Measurements from ENCODE around the gene HTN1.
"Not testable (repeated sequence)": the region's sequence is repeated elsewhere in the genome, so short reads cannot be mapped to it uniquely, and the experiment has no call there.

DNA sequence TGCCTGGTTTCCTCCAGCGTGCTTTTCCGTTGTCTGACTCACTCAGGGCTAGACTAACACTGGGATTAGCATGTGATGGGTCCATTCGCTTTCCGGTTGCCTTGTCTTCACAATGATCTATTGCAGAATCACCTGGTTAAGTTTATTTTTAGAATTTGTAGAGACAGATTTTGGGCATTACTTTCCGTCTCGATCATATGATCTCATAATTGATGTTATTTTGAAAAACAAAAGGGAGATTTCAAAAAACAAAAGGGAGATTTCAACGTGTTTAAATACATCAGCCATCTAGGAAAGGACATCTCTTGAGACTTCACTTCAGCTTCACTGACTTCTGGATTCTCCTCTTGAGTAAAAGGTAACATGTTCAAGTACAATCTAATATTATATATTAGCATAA is 22.1 kb upstream of the HTN1 start, which contains the start of gene HTN3:
- TF ChIP-seq POLR2AphosphoS5 (IDR thresholded peaks at IDR 0.05; ENCODE audit: insufficient read depth in 1 of 2, low read depth in 1 of 2); CTCF (IDR thresholded peaks at IDR 0.05): not testable (repeated sequence)

Measured in vagina (tissue), 2 donors.